Measurements from ENCODE around the gene ASCC1.

The ASCC1 gene

DNA sequence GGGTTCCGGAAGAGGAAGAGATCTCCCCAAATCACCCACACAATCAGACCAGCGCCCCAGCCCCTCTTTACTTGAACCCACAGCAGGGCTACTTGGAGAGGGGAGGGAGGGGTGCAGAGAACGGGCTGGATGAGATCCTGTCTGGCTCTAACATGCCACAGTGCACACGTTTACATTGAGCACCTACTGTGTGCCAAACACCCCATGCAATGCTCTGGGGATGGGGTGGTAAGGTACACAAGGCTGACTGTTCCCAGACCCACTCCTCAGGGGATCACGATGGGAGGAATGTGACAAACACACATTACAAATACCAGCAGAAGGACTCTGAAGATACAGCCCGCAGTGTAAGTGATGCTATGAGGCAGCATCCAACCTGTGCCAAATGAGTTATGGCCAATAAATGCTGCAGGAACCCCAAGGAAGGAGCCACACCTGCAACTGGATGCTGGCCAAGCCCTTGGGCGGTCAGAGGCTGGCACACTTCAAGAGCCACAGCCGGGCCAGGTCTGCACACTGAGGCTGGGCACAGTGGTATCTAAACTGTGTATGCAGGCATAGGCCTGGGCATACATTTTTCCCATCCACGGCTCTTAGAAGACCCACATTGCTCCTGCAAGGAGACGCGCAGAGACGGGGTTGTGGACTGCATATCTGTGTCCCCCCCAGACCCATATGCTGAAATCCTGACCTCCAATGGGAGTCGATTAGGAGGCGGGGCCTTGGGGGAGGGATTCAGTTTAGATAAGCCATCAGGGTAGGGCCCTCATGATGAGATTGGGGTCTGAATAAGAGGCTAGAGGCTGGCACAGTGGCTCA, 134.1 kb downstream of the ASCC1 start:
- Histone ChIP-seq H3K36me3 (ENCODE audit: control insufficient read depth, low read length) (no peaks in the 10 kb centered on the region), H3F3A (ENCODE audit: control insufficient read depth, insufficient read depth) (no peaks in the 10 kb centered on the region), H3K4me1 (ENCODE audit: control insufficient read depth, low read length) (peaks cover 21% of the 10 kb centered on the region), H3K9me2 (replicated peaks; ENCODE audit: control insufficient read depth, low read length) (no peaks in the 10 kb centered on the region), H3K4me3 (ENCODE audit: low read length) (no peak overlapping the region), H3K79me2 (ENCODE audit: control insufficient read depth, low read length) (no peaks in the 10 kb centered on the region), H4K20me1 (ENCODE audit: control insufficient read depth, insufficient read depth, low read depth, low read length) (no peaks in the 10 kb centered on the region), H3K4me2 (ENCODE audit: low read length) (no peak overlapping the region), H3K27me3 (ENCODE audit: control insufficient read depth, low read length) (peaks cover 7% of the 10 kb centered on the region), H3K27ac (ENCODE audit: low read depth, low read length) (no peak overlapping the region), H3K9me3 (ENCODE audit: control insufficient read depth, insufficient read depth, low read length) (no peaks in the 10 kb centered on the region)
- TF ChIP-seq EZH2phosphoT487 (IDR thresholded peaks at IDR 0.05; ENCODE audit: borderline replicate concordance, low read length): no peak
- TF ChIP-seq, protein P1, sequence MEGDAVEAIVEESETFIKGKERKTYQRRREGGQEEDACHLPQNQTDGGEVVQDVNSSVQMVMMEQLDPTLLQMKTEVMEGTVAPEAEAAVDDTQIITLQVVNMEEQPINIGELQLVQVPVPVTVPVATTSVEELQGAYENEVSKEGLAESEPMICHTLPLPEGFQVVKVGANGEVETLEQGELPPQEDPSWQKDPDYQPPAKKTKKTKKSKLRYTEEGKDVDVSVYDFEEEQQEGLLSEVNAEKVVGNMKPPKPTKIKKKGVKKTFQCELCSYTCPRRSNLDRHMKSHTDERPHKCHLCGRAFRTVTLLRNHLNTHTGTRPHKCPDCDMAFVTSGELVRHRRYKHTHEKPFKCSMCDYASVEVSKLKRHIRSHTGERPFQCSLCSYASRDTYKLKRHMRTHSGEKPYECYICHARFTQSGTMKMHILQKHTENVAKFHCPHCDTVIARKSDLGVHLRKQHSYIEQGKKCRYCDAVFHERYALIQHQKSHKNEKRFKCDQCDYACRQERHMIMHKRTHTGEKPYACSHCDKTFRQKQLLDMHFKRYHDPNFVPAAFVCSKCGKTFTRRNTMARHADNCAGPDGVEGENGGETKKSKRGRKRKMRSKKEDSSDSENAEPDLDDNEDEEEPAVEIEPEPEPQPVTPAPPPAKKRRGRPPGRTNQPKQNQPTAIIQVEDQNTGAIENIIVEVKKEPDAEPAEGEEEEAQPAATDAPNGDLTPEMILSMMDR (IDR thresholded peaks at IDR 0.05; ENCODE audit: low read depth, low read length, poor library complexity, severe bottlenecking): no peak

DNA sequence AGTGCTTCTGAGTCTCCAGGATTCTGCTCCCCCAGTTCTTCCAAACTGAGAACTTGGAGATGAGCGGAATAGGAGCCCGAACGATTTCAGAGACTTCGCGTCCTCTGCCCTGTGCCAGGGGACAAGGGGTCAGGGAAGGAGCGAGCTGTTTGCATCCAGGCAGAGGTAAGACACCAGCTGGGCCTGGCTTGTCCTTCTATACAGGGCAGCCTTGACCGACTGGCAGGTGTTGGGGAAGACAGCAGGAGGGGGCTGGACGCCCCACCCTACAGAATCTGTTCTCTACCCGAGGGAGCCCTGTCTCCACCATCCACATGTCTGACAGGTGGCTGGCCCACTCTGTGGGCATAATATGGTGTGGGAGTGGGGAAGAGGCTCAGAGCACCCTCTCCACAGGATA, 134.9 kb downstream of the ASCC1 start:
- no peaks in the 10 kb centered on the region for H3K79me2 ChIP-seq (ENCODE audit: control insufficient read depth, low read length)
- no peaks in the 10 kb centered on the region for H3K27me3 ChIP-seq (ENCODE audit: control insufficient read depth, low read length)
- TF ChIP-seq EZH2phosphoT487 (IDR thresholded peaks at IDR 0.05; ENCODE audit: borderline replicate concordance, low read length): no peak
- TF ChIP-seq, protein P1 (IDR thresholded peaks at IDR 0.05; ENCODE audit: low read depth, low read length, poor library complexity, severe bottlenecking): no peak
- no peaks in the 10 kb centered on the region for H3F3A ChIP-seq (ENCODE audit: control insufficient read depth, insufficient read depth)
- no peaks in the 10 kb centered on the region for H4K20me1 ChIP-seq (ENCODE audit: control insufficient read depth, insufficient read depth, low read depth, low read length)
- H3K36me3 ChIP-seq (ENCODE audit: control insufficient read depth, low read length): no peaks in the 10 kb centered on the region
- H3K4me2 ChIP-seq (ENCODE audit: low read length): no peak overlapping the region
- H3K9me2 ChIP-seq (replicated peaks; ENCODE audit: control insufficient read depth, low read length): no peaks in the 10 kb centered on the region
- H3K9me3 ChIP-seq (ENCODE audit: control insufficient read depth, insufficient read depth, low read length): no peaks in the 10 kb centered on the region
- H3K27ac ChIP-seq (ENCODE audit: low read depth, low read length): no peak overlapping the region
- peaks cover 17% of the 10 kb centered on the region for H3K4me1 ChIP-seq (ENCODE audit: control insufficient read depth, low read length)
- H3K4me3 ChIP-seq (ENCODE audit: low read length): no peak overlapping the region

DNA sequence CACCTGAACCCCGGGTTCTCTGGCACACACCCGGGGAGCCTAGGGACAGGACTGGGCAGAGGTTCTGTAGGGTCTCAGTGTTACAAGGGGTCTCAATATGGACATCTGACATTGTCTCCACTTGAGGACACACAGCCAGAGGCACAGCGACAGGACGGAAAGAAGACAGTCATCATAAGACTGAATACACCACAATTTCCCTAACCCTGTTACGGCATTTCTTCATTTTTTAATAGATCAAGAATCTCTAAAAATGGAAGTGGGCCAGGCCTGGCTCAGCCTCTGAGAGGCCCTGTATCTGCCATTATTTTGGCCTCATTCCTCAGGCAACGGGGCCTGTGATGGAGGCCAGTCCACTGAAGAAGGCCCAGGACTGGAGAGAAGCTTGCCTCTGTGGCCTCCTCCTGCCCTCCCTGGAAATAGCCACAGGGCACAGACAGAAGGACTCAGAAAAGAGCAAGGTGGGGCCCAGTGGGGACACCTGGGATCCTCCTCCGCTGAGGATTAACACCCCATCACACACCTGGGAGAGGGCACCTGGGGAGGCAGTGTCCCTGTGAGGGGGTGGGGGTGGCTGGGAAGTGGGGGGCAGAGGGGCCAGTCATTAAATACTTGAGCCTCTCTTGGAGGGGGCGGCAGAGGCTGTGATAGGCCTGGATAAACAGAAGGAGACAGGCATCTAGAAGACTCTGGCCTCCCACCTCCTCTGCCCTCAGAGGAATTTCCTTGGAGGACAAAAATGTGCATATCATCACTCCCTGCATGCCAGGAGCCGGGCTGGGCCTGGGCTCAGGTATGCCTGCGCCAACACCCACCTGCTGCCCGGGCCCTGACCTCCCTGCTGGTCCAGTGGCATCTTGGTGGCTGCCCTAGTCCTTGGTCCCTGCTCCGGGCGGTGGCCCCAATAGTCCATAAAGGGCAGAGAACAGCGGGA, 135.8 kb downstream of the ASCC1 start:
- H3K27me3 ChIP-seq (ENCODE audit: control insufficient read depth, low read length): no peaks in the 10 kb centered on the region; the same call in 1 of the 2 replicates
- no peak overlapping the region for H3K4me3 ChIP-seq (ENCODE audit: low read length)
- H3K79me2 ChIP-seq (ENCODE audit: control insufficient read depth, low read length): no peaks in the 10 kb centered on the region
- H3F3A ChIP-seq (ENCODE audit: control insufficient read depth, insufficient read depth): no peaks in the 10 kb centered on the region
- H3K9me3 ChIP-seq (ENCODE audit: control insufficient read depth, insufficient read depth, low read length): no peaks in the 10 kb centered on the region
- H3K27ac ChIP-seq (ENCODE audit: low read depth, low read length): no peak overlapping the region
- H3K4me1 ChIP-seq (ENCODE audit: control insufficient read depth, low read length): peaks cover 20% of the 10 kb centered on the region
- no peaks in the 10 kb centered on the region for H3K36me3 ChIP-seq (ENCODE audit: control insufficient read depth, low read length)
- TF ChIP-seq, protein P1 (IDR thresholded peaks at IDR 0.05; ENCODE audit: low read depth, low read length, poor library complexity, severe bottlenecking): no peak
- no peak for TF ChIP-seq EZH2phosphoT487 (IDR thresholded peaks at IDR 0.05; ENCODE audit: borderline replicate concordance, low read length)
- 0 out of 2 replicates have a peak overlapping the region, but pooled peaks have one; percentile 30 for H3K4me2 ChIP-seq (ENCODE audit: low read length)
- H4K20me1 ChIP-seq (ENCODE audit: control insufficient read depth, insufficient read depth, low read depth, low read length): no peaks in the 10 kb centered on the region
- no peaks in the 10 kb centered on the region for H3K9me2 ChIP-seq (replicated peaks; ENCODE audit: control insufficient read depth, low read length)
